IgD-negative memory B cell (primary cell): ENCODE results near the gene NAE1. TPM values are rescaled to one million over a fixed set of nuclear protein-coding genes. Genes with fewer than 3 reads are reported as not detected.

ENCODE experiments used
- polyA plus RNA-seq: library from polyadenylated mRNA; unstranded; fragments of 300-500 nt; fragmentation: Illumina TruSeq; gene quantifications from one replicate; pipeline ENCODE4 v1.2.3, GENCODE V29; 2021

NAE1 gene
- polyA plus RNA-seq, 1 donor from 2014 or later: 55.5 TPM

Other genes with a start within 250 kb of the NAE1 start
- gene CMTM3, start 226.3 kb downstream of the NAE1 start, polyA plus RNA-seq: 5.2 TPM
- gene CMTM4, start 134.2 kb downstream of the NAE1 start, polyA plus RNA-seq: 0.19 TPM
- gene DYNC1LI2, start 79.4 kb downstream of the NAE1 start, polyA plus RNA-seq: 29.4 TPM
- not detected for gene TERB1, start 29.4 kb downstream of the NAE1 start, polyA plus RNA-seq
- gene CA7, start 13.4 kb upstream of the NAE1 start, polyA plus RNA-seq: not detected
- 0.78 TPM for gene PDP2, start 49.5 kb upstream of the NAE1 start, polyA plus RNA-seq
- not detected for gene CDH16, start 87.9 kb upstream of the NAE1 start, polyA plus RNA-seq
- gene RRAD, start 94.6 kb upstream of the NAE1 start, polyA plus RNA-seq: not detected
- 104 TPM for gene CIAO2B, start 103.4 kb upstream of the NAE1 start, polyA plus RNA-seq
- gene CES2, start 104.5 kb upstream of the NAE1 start, polyA plus RNA-seq: 26.9 TPM
- 0.35 TPM for gene CES3, start 130.3 kb upstream of the NAE1 start, polyA plus RNA-seq
- gene CES4A, start 157.6 kb upstream of the NAE1 start, polyA plus RNA-seq: 1.4 TPM
- gene CBFB, start 198.2 kb upstream of the NAE1 start, polyA plus RNA-seq: 43.3 TPM